Measurements from ENCODE around the gene PAX8.

DNA sequence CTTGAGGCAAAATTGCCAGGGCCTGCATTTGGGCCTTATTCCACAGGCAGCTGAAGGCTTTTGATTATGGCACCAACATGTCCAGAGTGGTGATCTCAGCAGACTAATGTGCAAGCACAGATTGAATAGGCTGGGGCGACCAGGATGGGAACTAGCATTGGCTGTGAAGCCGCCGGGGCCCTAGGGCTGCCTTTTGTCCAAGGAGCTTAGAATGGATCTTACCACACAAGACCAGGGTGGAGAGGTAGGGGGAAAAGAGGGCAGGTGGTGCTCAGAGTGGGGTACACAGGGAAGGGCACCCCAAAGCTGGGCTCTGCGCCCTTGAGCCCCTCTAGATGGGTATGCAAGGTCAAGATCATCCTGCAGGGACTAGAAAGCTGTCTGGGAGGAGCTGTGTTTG is 81.9 kb downstream of the PAX8 start:
- TF ChIP-seq POLR2A (IDR thresholded peaks at IDR 0.05): no peak
- TF ChIP-seq CTCF (IDR thresholded peaks at IDR 0.05): no peak
